HepG2 (cell line): ENCODE data around the gene AKAIN1. TPM values are rescaled to one million over a fixed set of nuclear protein-coding genes. Genes with fewer than 3 reads are reported as not detected.

Experiments
- ATAC-seq: fragments of 200-7000 bp; cut with Tn5 transposase; 3 replicates; pipeline ENCODE4 v1.9.1; 2020; ENCODE audit warnings: mild to moderate bottlenecking, moderate library complexity
- BruUV-seq: library from RNA; stranded (reverse); fragments of 400-500 nt; replicated peaks from 2 replicates; lab custom pipeline; 2021; lab: Mats Ljungman, UMichigan
- CTCF ChIA-PET: fragments of 300-600 bp; formaldehyde crosslinking; extraction: SDS; loops from one replicate; lab custom pipeline; 2021; ENCODE audit warnings: low total read pairs, inconsistent platforms, low intra/inter-chr PET ratio; lab: Yijun Ruan, JAX
- POLR2A ChIA-PET: fragments of 350-600 bp; sonication (Branson Sonifier 250); formaldehyde crosslinking; loops from one replicate; lab custom pipeline; 2020; ENCODE audit warnings: antibody characterized with exemption, inconsistent platforms; lab: Yijun Ruan, JAX
- DNase-seq: peaks from one replicate; pipeline ENCODE4 v3.0.0-alpha.2; 2015; ENCODE audit warnings: low spot score
- FAIRE-seq: peaks from 3 replicates; lab custom pipeline; 2011; peaks lifted over from hg19 to GRCh38; lab: Jason Lieb, UNC
- H2AFZ ChIP-seq: one replicate; pipeline ENCODE4 v1.6.1; 2011; ENCODE audit warnings: low read length, inconsistent platforms
- H3K27ac ChIP-seq: fragments of 300-600 bp; 3 replicates; pipeline ENCODE4 v1.8.0; 2011; ENCODE audit warnings: mixed run types, mild to moderate bottlenecking, mixed read lengths, low read length, inconsistent platforms; ENCODE audit not compliant: insufficient read depth; ENCODE audit errors: extremely low read length
- H3K27me3 ChIP-seq, 2 experiments: fragments of 200-600 bp in 1 of 2; 2 replicates in 1 of 2; 3 replicates in 1 of 2; pipeline versions ENCODE4 v1.6.0 to v1.8.0; 2011; ENCODE audit warnings: low read length in 2 of 2, mild to moderate bottlenecking in 2 of 2, moderate library complexity in 2 of 2, inconsistent platforms in 1 of 2; ENCODE audit not compliant: insufficient read depth in 2 of 2, control insufficient read depth in 1 of 2
- H3K36me3 ChIP-seq, 2 experiments: fragments of 200-600 bp in 1 of 2; replicated peaks in 1 of 2; 2 replicates in 1 of 2; 3 replicates in 1 of 2; pipeline versions ENCODE4 v1.5.1 to v1.8.0; 2011; ENCODE audit warnings: low read length in 2 of 2, inconsistent platforms in 1 of 2; ENCODE audit not compliant: insufficient read depth in 2 of 2, control insufficient read depth in 1 of 2
- H3K4me1 ChIP-seq: 2 replicates; pipeline ENCODE4 v1.5.1; 2012; ENCODE audit warnings: low read length, inconsistent platforms; ENCODE audit not compliant: insufficient read depth
- H3K4me2 ChIP-seq: 2 replicates; pipeline ENCODE4 v1.6.0; 2011; ENCODE audit warnings: low read depth, low read length, inconsistent platforms
- H3K4me3 ChIP-seq, 3 experiments: fragments of 200-600 bp in 1 of 3; sonication (generic), shearing (Covaris generic) in 1 of 3; replicated peaks in 1 of 3; 2 replicates each; pipeline ENCODE4 v1.5.1; 2011 to 2016; ENCODE audit warnings: low read length in 3 of 3, inconsistent platforms in 2 of 3, low read depth in 2 of 3, mild to moderate bottlenecking in 2 of 3, control low read depth in 1 of 3, mixed read lengths in 1 of 3; ENCODE audit not compliant: insufficient read depth in 1 of 3
- H3K79me2 ChIP-seq: one replicate; pipeline ENCODE4 v1.6.1; 2011; ENCODE audit warnings: low read length, inconsistent platforms; ENCODE audit not compliant: insufficient read depth
- H3K9ac ChIP-seq: 2 replicates; pipeline ENCODE4 v1.6.0; 2011; ENCODE audit warnings: mild to moderate bottlenecking, low read depth, low read length, inconsistent platforms; ENCODE audit not compliant: insufficient read depth
- H3K9me3 ChIP-seq: 2 replicates; pipeline ENCODE4 v1.5.1; 2012; ENCODE audit warnings: mild to moderate bottlenecking, low read length
- H4K20me1 ChIP-seq: 2 replicates; pipeline ENCODE4 v1.6.0; 2011; ENCODE audit warnings: inconsistent platforms, mild to moderate bottlenecking, low read length, moderate library complexity; ENCODE audit not compliant: insufficient read depth
- ELF3 ChIP-seq: IDR thresholded peaks from 2 replicates; pipeline ENCODE4 v1.6.1; 2016; ENCODE audit warnings: missing genetic modification reagents, missing compliant biosample characterization
- MBD4 ChIP-seq: IDR thresholded peaks from 2 replicates; pipeline ENCODE4 v1.6.1; 2012; ENCODE audit warnings: low read length, inconsistent platforms, borderline replicate concordance
- MTF2 ChIP-seq: sonication (generic); formaldehyde crosslinking; IDR thresholded peaks from 2 replicates; pipeline ENCODE4 v1.5.0; 2020; ENCODE audit warnings: missing genetic modification reagents, borderline replicate concordance
- NFE2L1 ChIP-seq: sonication (generic); formaldehyde crosslinking; IDR thresholded peaks from 2 replicates; pipeline ENCODE4 v1.4.0; 2020; ENCODE audit warnings: missing genetic modification reagents, mild to moderate bottlenecking, borderline replicate concordance
- NR0B2 ChIP-seq: sonication (generic); formaldehyde crosslinking; IDR thresholded peaks from 2 replicates; pipeline ENCODE4 v1.4.0; 2020; ENCODE audit warnings: mild to moderate bottlenecking, missing genetic modification reagents
- ZBTB49 ChIP-seq: sonication (generic); formaldehyde crosslinking; IDR thresholded peaks from 2 replicates; pipeline ENCODE4 v1.4.0; 2020; ENCODE audit warnings: missing genetic modification reagents, borderline replicate concordance
- ZBTB8A ChIP-seq: sonication (generic); formaldehyde crosslinking; IDR thresholded peaks from 2 replicates; pipeline ENCODE4 v1.4.0; 2020; ENCODE audit warnings: mild to moderate bottlenecking, low read depth, missing genetic modification reagents, borderline replicate concordance
- ZFX ChIP-seq: sonication (generic); formaldehyde crosslinking; IDR thresholded peaks from 2 replicates; pipeline ENCODE4 v1.4.0; 2020; ENCODE audit warnings: mild to moderate bottlenecking, low read depth, missing genetic modification reagents, moderate library complexity
- ZNF510 ChIP-seq: sonication (generic); formaldehyde crosslinking; IDR thresholded peaks from 2 replicates; pipeline ENCODE4 v1.4.0; 2020; ENCODE audit warnings: low read depth, mild to moderate bottlenecking, missing genetic modification reagents
- ZNF841 ChIP-seq: sonication (generic); formaldehyde crosslinking; IDR thresholded peaks from 2 replicates; pipeline ENCODE4 v1.8.1; 2023; ENCODE audit warnings: missing genetic modification reagents, borderline replicate concordance
- ZUFSP ChIP-seq: sonication (generic); formaldehyde crosslinking; IDR thresholded peaks from 2 replicates; pipeline ENCODE4 v1.9.0; 2021; ENCODE audit warnings: missing genetic modification reagents, mild to moderate bottlenecking, borderline replicate concordance
- WGBS: methylation state at CpG from one replicate; pipeline ENCODE4 v1.1.6; 2017; ENCODE audit warnings: low lambda C conversion rate; 5-methylcytosine and 5-hydroxymethylcytosine counted together
- in situ Hi-C: cut with HindIII; loops from 2 replicates; pipeline ENCODE4 v1.10.0; 2017; ENCODE audit warnings: low pct_unique_long_range_greater_than_20kb; ENCODE audit not compliant: extremely low pct_ligation_motif_present
- intact Hi-C: fragments of 100-400 bp; cut with micrococcal nuclease; formaldehyde crosslinking; loops from one replicate; pipeline ENCODE4 v1.10.0; 2022; ENCODE audit not compliant: unreplicated experiment
- polyA plus RNA-seq, 8 experiments: library from polyadenylated mRNA; depleted of rRNA in 3 of 8; stranded (reverse) in 7 of 8; unstranded in 1 of 8; fragments of >200 nt; fragmentation: Illumina TruSeq in 4 of 8; extraction: Trizol in 4 of 8; gene quantifications; 2 replicates each; pipeline versions ENCODE4 v1.2.1 to v1.2.3, GENCODE V29; 2011 to 2016; ENCODE audit warnings: low read depth in 4 of 8, missing spikeins in 1 of 8, mixed read lengths in 1 of 8; ENCODE audit not compliant: insufficient read depth in 1 of 8
- total RNA-seq, 5 experiments: library from RNA; depleted of rRNA; stranded (reverse); fragments of >200 nt; fragmentation: Illumina TruSeq; extraction: Trizol; gene quantifications; 2 replicates each; pipeline ENCODE4 v1.2.3, GENCODE V29; 2016; ENCODE audit warnings: low read depth in 1 of 5

AKAIN1 gene
- total and polyA plus RNA-seq, 2 of the 13 experiments (the other 11 are each of a cell fraction or from before 2014, with no cell fraction given), result not detected

GRCh38 chr18:5239447-5239846 lies 42.4 kb upstream of the AKAIN1 start:
- Histone ChIP-seq H3K9me3 (no peaks in the 10 kb centered on the region), H2AFZ (no peak overlapping the region), H3K9ac (peak overlapping the region; percentile 94), H3K36me3 (no peaks in the 10 kb centered on the region), H3K27me3 (no peaks in the 10 kb centered on the region), H3K4me1 (peaks cover 31% of the 10 kb centered on the region), H3K4me2 (peak overlapping the region; percentile 96), H4K20me1 (no peaks in the 10 kb centered on the region; the same call in 1 of the 2 replicates), H3K4me3 (peak overlapping the region; percentile 76 to 95 (median 79)), H3K79me2 (peaks cover 30% of the 10 kb centered on the region), H3K27ac (peak overlapping the region; percentile 99)
- ATAC-seq, result no peak
- ChIA-PET CTCF (no interaction called here), POLR2A (interaction anchor here (1.6 to 4.4 kb wide), 3 partner anchors 11 to 64 kb away, joined by 4 to 19 read pairs (median 14); partner anchors contain the start of gene ZBTB14)
- DNase-seq, result no peak
- in situ Hi-C loops, result loop anchor here (5.0 kb wide), 1 partner anchor 53 kb away; no protein-coding TSS in a partner anchor
- no peak for FAIRE-seq
- WGBS, result 10% methylated on average over 4 of the region's 4 CpGs
- TF ChIP-seq MBD4, result no peak
- no peak for TF ChIP-seq ZNF510 (CRISPR knock-in tag)
- no peak for TF ChIP-seq ZUFSP (CRISPR knock-in tag)
- no peak for TF ChIP-seq ZBTB8A (CRISPR knock-in tag)
- no peak for TF ChIP-seq ELF3 (CRISPR knock-in tag)
- TF ChIP-seq ZFX (CRISPR knock-in tag), result no peak
- TF ChIP-seq NFE2L1, result no peak
- no peak for TF ChIP-seq MTF2 (CRISPR knock-in tag)
- no peak for TF ChIP-seq ZBTB49 (CRISPR knock-in tag)
- TF ChIP-seq NR0B2 (CRISPR knock-in tag), result no peak
- TF ChIP-seq ZNF841 (CRISPR knock-in tag), result no peak
- no TSS peak for BruUV-seq
- intact Hi-C loops, result loop anchor here (5.0 kb wide), 1 partner anchor 173 kb away; no protein-coding TSS in a partner anchor
